ENCODE measurements around the gene AP3S2. TPM values are rescaled to one million over a fixed set of nuclear protein-coding genes. Genes with fewer than 3 reads are reported as not detected.

The AP3S2 gene
- total RNA-seq, 4 donors from 2014 or later, result 13.2 to 106 (median 63.5) TPM

- Histone ChIP-seq H3K4me3 (no peak overlapping the region), H3K27me3 (no peaks in the 10 kb centered on the region), H3K4me1 (peaks cover 0 to 13% (median 2%) of the 10 kb centered on the region in 4 donors), H3K27ac (no peak overlapping the region), H3K9me3 (no peaks in the 10 kb centered on the region), H3K36me3 (peaks cover 0 to 36% (median 0%) of the 10 kb centered on the region in 3 donors)
- DNase-seq, result peak in 1 of 3 donors; percentile 37
- TF ChIP-seq POLR2A (IDR thresholded peaks at IDR 0.05), result no peak
- no peak for TF ChIP-seq CTCF (IDR thresholded peaks at IDR 0.05)
Observed at GRCh38 chr15:89908226-89908625, 14.4 kb upstream of the AP3S2 start.

- peaks cover 0 to 43% (median 0%) of the 10 kb centered on the region in 3 donors for H3K36me3 ChIP-seq
- H3K4me3 ChIP-seq, result no peak overlapping the region
- TF ChIP-seq POLR2A (IDR thresholded peaks at IDR 0.05) (no peak), CTCF (IDR thresholded peaks at IDR 0.05) (no peak)
- H3K4me1 ChIP-seq, result peaks cover 0 to 8% (median under 1%) of the 10 kb centered on the region in 4 donors
- no peaks in the 10 kb centered on the region for H3K9me3 ChIP-seq
- DNase-seq, result peak in 1 of 3 donors; percentile 25
- no peak overlapping the region for H3K27ac ChIP-seq
- H3K27me3 ChIP-seq, result no peaks in the 10 kb centered on the region
Observed at GRCh38 chr15:89907289-89907688, 13.5 kb upstream of the AP3S2 start.

GRCh38 chr15:89905846-89906378 is 12.1 kb upstream of the AP3S2 start:
- no peak for TF ChIP-seq POLR2A (IDR thresholded peaks at IDR 0.05)
- no peak for TF ChIP-seq CTCF (IDR thresholded peaks at IDR 0.05)
- no peaks in the 10 kb centered on the region for H3K4me1 ChIP-seq
- H3K27me3 ChIP-seq, result no peaks in the 10 kb centered on the region
- DNase-seq, result peak in 1 of 3 donors; percentile 22
- H3K9me3 ChIP-seq, result no peaks in the 10 kb centered on the region
- no peak overlapping the region for H3K27ac ChIP-seq
- H3K4me3 ChIP-seq, result no peak overlapping the region
- H3K36me3 ChIP-seq, result peaks cover 0 to 54% (median 0%) of the 10 kb centered on the region in 3 donors

- H3K4me3 ChIP-seq, result no peak overlapping the region
- H3K9me3 ChIP-seq, result no peaks in the 10 kb centered on the region
- H3K27me3 ChIP-seq, result no peaks in the 10 kb centered on the region
- peaks cover 0 to 56% (median 0%) of the 10 kb centered on the region in 3 donors for H3K36me3 ChIP-seq
- H3K4me1 ChIP-seq, result peaks cover 0 to 5% (median 0%) of the 10 kb centered on the region in 4 donors
- TF ChIP-seq POLR2A (IDR thresholded peaks at IDR 0.05) (no peak), CTCF (IDR thresholded peaks at IDR 0.05) (no peak)
- DNase-seq, result peak in 1 of 3 donors; percentile 27
- H3K27ac ChIP-seq, result no peak overlapping the region
Observed at GRCh38 chr15:89904519-89904918, 10.7 kb upstream of the AP3S2 start.

GRCh38 chr15:89903858-89904130 is 10.0 kb upstream of the AP3S2 start:
- Histone ChIP-seq H3K9me3 (no peaks in the 10 kb centered on the region), H3K27me3 (no peaks in the 10 kb centered on the region), H3K27ac (no peak overlapping the region), H3K36me3 (peaks cover 0 to 49% (median 0%) of the 10 kb centered on the region in 3 donors), H3K4me1 (peaks cover 0 to 13% (median 0%) of the 10 kb centered on the region in 4 donors), H3K4me3 (no peak overlapping the region)
- TF ChIP-seq CTCF (IDR thresholded peaks at IDR 0.05) (no peak), POLR2A (IDR thresholded peaks at IDR 0.05) (no peak)
- peak in 1 of 3 donors; percentile 27 for DNase-seq

Measured in Peyer's patch (tissue), 4 donors.